ENCODE data around the gene GPR135. TPM values are rescaled to one million over a fixed set of nuclear protein-coding genes. Genes with fewer than 3 reads are reported as not detected.
A peak's percentile ranks its signal among the peaks of the same experiment; 100 is the strongest.

Gene GPR135
- total RNA-seq, 1 donor from 2014 or later = 2.0 TPM

DNA sequence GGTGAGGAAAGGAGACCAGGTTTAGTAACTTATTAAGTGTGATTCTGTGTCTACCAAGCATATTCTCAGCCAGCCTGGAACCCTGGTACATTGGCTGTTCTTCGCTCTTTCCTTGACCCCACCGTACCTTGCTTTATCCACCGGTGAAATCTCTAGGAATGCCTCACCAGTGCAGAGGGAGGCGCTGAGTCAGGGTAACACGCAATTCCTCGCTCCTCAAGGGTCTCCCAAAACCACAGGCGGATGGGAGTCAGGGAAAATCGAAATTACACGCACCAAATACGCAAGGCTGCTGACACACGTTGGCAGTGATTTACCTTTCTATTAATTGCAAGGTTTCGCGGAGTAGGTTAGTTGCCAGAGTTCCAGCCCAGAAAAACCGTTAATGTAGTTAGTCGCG, 18.2 kb upstream of the GPR135 start:
- H3K27ac Mint-ChIP-seq = peak overlapping the region; percentile 93
- no peaks in the 10 kb centered on the region for H3K9me3 Mint-ChIP-seq
- peaks cover 26% of the 10 kb centered on the region for H3K36me3 Mint-ChIP-seq (ENCODE audit: low read depth)
- intact Hi-C loops (cut with micrococcal nuclease) = loop anchor here (5.0 to 10.0 kb wide), 4 partner anchors 609 to 1499 kb away; partner anchors contain the start of genes DHRS7, PCNX4, PPM1A and SLC38A6
- DNase-seq = no peak
- peak overlapping the region; percentile 96 for H3K4me3 Mint-ChIP-seq
- H3K27me3 Mint-ChIP-seq = no peaks in the 10 kb centered on the region
- H3K4me1 Mint-ChIP-seq = peaks cover 49% of the 10 kb centered on the region

DNA sequence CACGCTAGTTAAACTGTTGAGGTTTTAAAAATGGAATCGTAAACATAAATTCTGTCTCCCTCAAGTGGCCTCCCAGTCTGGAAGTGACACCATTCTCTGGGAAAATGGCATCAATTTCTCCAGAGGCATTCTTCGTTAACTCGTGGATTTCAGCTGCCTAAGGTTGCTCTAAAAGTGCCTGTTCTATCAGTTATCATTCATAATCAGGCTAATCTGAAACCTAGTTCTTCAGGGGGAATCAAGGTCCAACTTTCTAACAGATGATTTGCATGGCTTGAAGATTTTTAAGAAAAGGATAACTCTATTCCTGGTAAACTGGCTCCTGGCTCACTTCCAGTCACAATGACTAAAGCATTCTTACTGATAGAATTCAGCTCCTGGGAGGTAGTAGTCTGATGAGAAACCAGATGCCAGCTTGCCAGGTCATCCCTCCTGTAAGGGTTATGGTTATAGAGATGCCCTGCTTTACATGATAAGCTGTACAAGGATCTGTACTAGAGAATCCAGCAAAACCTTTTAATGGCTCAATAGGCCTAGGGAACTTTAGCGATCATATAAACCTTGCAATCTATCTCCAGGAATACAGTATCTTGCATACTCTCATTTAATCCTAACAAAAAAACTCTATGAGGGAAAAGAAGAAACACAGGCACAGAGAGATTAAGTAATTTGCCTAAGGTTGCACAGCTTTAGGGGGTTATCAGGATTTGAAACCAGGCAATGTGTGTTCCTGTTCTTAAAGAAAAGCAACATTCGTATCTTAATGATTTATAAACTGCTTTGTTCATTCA, 17.6 kb upstream of the GPR135 start:
- peaks cover 21% of the 10 kb centered on the region for H3K36me3 Mint-ChIP-seq (ENCODE audit: low read depth)

DNA sequence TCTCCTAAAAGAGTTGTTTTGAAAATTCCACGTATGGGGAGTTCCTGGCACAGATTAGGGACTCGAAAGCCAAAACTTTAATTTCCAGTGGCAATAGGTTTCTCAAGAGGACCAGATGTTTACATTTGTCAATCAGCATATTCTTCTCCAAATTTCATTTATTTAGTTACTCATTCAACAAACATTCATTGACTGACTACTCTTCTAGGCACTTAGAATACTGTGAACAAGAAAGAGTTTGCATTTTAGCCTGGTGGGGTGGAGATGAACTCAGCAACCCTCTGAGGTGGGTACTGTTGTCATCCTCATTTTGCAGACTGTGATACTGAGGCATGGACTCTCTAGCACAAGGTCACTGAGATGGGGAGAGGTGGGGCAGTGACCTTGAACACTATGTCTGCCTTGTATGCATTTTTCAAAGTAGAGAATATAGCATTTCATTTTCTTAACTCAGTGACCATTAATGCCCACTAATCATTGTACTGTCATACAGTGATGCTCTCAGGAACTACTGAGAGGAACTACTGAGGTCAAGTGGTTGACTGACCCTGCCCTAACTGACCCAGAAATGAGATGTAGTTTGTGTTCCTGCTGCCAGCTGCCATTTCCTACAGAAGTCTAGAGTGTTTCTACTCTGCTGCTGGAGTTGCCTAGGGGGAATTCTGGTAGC, 16.8 kb upstream of the GPR135 start:
- intact Hi-C loops (cut with micrococcal nuclease) = loop anchor here (5.0 to 10.0 kb wide), 4 partner anchors 610 to 1500 kb away; partner anchors contain the start of genes DHRS7, PCNX4, PPM1A and SLC38A6

More for the DNA sequence above, 17.6 kb upstream of the GPR135 start:
- intact Hi-C loops (cut with micrococcal nuclease) = loop anchor here (5.0 to 10.0 kb wide), 4 partner anchors 610 to 1500 kb away; partner anchors contain the start of genes DHRS7, PCNX4, PPM1A and SLC38A6
- Mint-ChIP-seq H3K9me3 (no peaks in the 10 kb centered on the region), H3K27me3 (no peaks in the 10 kb centered on the region), H3K4me1 (peaks cover 47% of the 10 kb centered on the region), H3K27ac (peak overlapping the region; percentile 93), H3K4me3 (peak overlapping the region; percentile 96)
- DNase-seq = no peak

DNA sequence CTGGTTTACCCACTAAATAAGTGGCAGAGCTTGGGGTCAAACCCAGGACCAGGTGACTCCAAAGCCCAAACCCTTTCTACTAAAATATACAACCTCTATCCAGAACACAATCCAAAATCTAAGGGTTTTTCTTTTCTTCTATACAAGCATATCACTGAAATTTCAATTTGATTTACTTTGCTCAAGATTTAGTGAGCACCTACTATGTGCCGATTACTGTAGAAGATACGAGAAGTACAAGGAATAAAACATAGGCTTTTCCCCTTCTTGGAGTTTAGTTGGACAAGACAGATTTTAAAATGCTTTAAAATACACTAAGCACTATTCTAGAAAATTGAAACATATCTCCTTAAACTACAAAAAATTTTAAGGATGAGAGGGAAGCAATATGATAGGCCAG, 16.2 kb upstream of the GPR135 start:
- H3K27me3 Mint-ChIP-seq = no peaks in the 10 kb centered on the region
- no peak for DNase-seq
- intact Hi-C loops (cut with micrococcal nuclease) = loop anchor here (5.0 to 10.0 kb wide), 4 partner anchors 611 to 1501 kb away; partner anchors contain the start of genes DHRS7, PCNX4, PPM1A and SLC38A6
- H3K36me3 Mint-ChIP-seq (ENCODE audit: low read depth) = peaks cover 28% of the 10 kb centered on the region
- no peaks in the 10 kb centered on the region for H3K9me3 Mint-ChIP-seq
- H3K27ac Mint-ChIP-seq = no peak overlapping the region
- H3K4me1 Mint-ChIP-seq = peaks cover 49% of the 10 kb centered on the region
- H3K4me3 Mint-ChIP-seq = peak overlapping the region; percentile 51

More for the DNA sequence above, 16.8 kb upstream of the GPR135 start:
- Mint-ChIP-seq H3K4me1 (peaks cover 48% of the 10 kb centered on the region), H3K9me3 (no peaks in the 10 kb centered on the region), H3K36me3 (ENCODE audit: low read depth) (peaks cover 23% of the 10 kb centered on the region), H3K27ac (no peak overlapping the region), H3K27me3 (no peaks in the 10 kb centered on the region), H3K4me3 (peak overlapping the region; percentile 96)
- DNase-seq = no peak

DNA sequence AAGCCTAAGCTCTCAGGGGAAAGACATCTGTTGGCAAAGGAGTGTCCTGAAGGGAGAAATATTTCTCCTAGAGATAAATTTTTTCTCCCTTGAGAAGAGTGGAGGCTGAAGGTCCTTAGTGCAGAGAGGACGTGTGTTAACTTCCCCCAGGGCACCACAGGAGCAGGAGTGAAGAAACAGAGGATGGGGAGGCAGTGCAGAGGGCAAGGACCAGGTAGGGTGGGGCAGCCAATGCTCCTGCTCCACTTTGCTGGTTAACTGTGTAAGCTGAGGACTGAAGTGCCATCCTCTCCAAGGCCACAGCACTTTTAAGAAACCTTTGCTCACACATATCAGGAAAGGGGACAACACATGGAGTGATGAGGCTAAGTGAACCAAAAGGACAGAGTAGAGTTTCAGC, 15.0 kb upstream of the GPR135 start:
- no peak overlapping the region for H3K27ac Mint-ChIP-seq
- peak overlapping the region; percentile 34 for H3K4me3 Mint-ChIP-seq
- H3K4me1 Mint-ChIP-seq = peaks cover 42% of the 10 kb centered on the region
- no peaks in the 10 kb centered on the region for H3K27me3 Mint-ChIP-seq
- intact Hi-C loops (cut with micrococcal nuclease) = loop anchor here (5.0 to 10.0 kb wide), 4 partner anchors 612 to 1502 kb away; partner anchors contain the start of genes DHRS7, PCNX4, PPM1A and SLC38A6
- no peak for DNase-seq
- peaks cover 31% of the 10 kb centered on the region for H3K36me3 Mint-ChIP-seq (ENCODE audit: low read depth)
- no peaks in the 10 kb centered on the region for H3K9me3 Mint-ChIP-seq

DNA sequence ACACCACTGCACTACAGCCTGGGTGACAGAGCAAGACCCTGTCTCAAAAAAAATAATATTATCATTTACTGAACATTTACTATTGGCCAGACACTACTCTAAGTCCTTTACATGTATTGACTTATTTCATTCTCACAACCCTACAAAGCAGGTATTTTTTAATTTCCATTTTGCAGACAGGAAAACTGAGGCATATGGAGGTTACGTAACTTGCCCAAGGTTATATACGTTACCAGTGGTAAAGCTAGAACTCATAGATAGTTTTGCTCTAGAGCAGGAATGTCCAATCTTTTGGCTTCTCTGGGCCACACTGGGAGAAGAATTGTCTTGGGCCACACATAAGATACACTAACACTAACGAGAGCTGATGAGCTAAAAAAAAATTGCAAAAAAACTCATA, 13.4 kb upstream of the GPR135 start:
- Mint-ChIP-seq H3K36me3 (ENCODE audit: low read depth) (peaks cover 41% of the 10 kb centered on the region), H3K4me3 (no peak overlapping the region), H3K9me3 (no peaks in the 10 kb centered on the region), H3K4me1 (peaks cover 41% of the 10 kb centered on the region), H3K27ac (no peak overlapping the region), H3K27me3 (no peaks in the 10 kb centered on the region)
- intact Hi-C loops (cut with micrococcal nuclease) = no loop called here
- no peak for DNase-seq

DNA sequence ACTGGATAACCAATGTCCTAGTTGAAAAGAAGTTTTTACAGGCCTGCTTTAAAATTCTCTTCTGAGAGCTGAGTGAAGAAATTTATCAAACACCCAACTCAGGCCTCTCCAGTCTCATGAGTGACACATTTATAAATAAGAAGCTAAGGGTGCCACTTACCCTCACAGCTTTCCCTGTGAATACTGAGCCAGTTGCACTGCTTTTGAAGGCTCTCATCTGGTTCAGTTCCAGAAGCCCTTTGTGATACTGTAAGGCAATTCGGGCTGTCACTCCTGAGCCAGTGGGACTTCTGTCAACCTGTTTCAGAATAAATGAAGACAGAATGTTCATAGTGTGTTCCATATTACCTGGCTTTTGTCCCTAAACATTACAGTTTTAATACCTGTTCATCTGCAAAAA, 10.5 kb upstream of the GPR135 start:
- Mint-ChIP-seq H3K27me3 (no peaks in the 10 kb centered on the region), H3K27ac (no peak overlapping the region), H3K9me3 (no peaks in the 10 kb centered on the region), H3K4me3 (no peak overlapping the region), H3K4me1 (peaks cover 16% of the 10 kb centered on the region), H3K36me3 (ENCODE audit: low read depth) (peaks cover 44% of the 10 kb centered on the region)
- intact Hi-C loops (cut with micrococcal nuclease) = no loop called here
- DNase-seq = no peak

DNA sequence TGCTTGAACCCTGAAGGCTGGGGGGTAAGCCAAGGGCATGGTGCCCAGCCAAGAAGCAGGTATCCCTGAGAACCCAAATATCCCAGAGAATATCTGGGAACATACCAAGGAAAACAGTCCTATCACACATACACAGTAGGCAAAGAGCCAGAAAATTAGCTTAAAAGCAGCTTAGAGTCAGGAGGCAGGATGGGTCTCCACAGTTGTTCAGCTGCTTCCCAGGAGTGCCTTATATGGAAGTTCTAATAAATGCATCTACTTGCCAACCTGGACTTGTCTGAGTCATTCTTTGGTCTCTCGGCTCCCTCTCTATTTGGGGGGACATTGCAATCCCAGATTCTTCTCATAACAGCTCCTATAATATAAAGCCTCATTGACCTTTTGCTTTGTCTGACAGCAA, 9.0 kb upstream of the GPR135 start:
- Mint-ChIP-seq H3K27ac (no peak overlapping the region), H3K4me1 (peaks cover 6% of the 10 kb centered on the region), H3K4me3 (no peak overlapping the region), H3K9me3 (no peaks in the 10 kb centered on the region), H3K36me3 (ENCODE audit: low read depth) (peaks cover 35% of the 10 kb centered on the region), H3K27me3 (no peaks in the 10 kb centered on the region)
- DNase-seq = no peak
- intact Hi-C loops (cut with micrococcal nuclease) = no loop called here

DNA sequence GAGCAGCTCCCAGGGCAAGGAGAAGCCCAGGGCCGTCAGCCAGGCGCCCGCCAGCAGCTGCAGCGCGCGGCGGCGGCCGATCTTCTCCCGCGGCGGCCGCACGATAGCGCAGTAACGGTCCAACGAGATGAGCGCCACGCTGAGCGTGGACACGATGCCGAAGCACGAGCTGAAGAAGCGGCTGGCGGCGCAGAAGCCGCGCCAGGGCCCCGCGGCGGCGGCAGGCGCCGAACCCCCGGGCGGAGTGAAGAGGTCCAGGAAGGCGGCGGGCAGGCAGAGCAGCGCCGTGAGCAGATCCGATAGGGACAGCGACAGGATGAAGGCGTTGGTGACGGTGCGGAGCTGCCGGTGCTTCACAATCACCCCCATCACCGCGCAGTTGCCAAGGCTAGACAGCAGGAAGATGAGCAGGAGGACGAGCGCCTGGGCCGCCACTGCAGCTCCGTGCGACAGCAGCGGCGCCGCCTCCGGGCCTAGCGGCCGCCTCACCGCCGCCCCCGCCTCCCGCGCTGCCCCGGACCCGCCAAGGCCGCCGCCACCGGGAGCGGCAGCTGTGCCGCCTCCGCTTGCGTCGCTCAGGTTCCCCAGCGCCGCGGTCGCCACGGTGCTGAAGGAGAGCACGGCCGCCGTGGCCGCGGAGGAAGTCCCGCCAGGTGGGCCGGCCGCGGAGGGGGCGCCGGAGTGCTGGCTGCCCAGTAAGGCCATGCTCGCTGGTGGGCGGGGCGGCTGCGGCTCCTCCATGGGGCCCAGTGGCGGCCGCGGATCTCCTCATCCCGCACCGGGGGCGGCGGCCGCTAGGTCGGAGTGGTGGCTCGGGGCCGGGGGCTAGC, 479 bp downstream of the GPR135 start:
- peak overlapping the region; percentile 86 for H3K4me3 Mint-ChIP-seq
- H3K27me3 Mint-ChIP-seq = peaks cover 13% of the 10 kb centered on the region
- intact Hi-C loops (cut with micrococcal nuclease) = loop anchor here (1.0 kb wide), 1 partner anchor 20 kb away; the partner anchor contains the start of genes JKAMP and L3HYPDH
- peaks cover 6% of the 10 kb centered on the region for H3K4me1 Mint-ChIP-seq
- DNase-seq = peak; percentile 85
- peaks cover 2% of the 10 kb centered on the region for H3K36me3 Mint-ChIP-seq (ENCODE audit: low read depth)
- no peaks in the 10 kb centered on the region for H3K9me3 Mint-ChIP-seq
- peak overlapping the region; percentile 54 for H3K27ac Mint-ChIP-seq

DNA sequence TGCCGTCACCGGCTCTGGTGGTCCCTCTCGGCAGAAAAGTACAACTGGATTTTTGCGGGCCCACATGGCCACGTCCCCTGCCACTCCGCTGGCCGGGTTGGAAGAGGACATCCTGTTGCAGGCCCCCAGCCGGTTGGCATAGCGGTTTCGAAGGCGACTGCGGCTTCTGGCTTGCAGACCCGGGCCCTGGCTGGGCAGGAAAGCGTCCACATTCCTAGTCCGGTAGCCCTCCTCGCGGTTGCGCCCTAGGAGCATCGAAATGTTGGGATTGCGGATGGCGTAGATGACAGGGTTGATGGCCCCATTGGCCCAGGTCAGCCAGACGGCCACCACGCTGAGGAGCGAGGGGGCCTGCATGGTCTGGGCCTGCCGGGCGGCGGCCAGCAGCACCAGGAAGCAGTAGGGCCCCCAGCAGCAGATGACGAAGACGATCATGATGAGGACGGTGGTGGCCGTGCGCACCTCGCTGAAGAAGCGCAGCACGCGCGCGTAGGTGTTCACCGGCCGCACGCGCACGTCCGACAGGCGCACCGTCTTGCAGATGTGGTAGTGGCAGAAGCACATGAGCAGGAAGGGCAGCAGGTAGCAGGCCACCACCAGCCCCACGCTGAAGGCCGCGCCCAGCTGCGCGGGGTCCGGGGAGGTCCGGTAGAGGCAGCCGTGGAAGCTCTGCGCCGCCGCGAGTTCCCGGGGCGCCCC, 1.2 kb downstream of the GPR135 start:
- intact Hi-C loops (cut with micrococcal nuclease) = loop anchor here (1.0 kb wide), 1 partner anchor 20 kb away; the partner anchor contains the start of genes JKAMP and L3HYPDH
- Mint-ChIP-seq H3K36me3 (ENCODE audit: low read depth) (peaks cover 2% of the 10 kb centered on the region), H3K9me3 (no peaks in the 10 kb centered on the region), H3K4me3 (peak overlapping the region; percentile 86), H3K27me3 (peaks cover 15% of the 10 kb centered on the region), H3K4me1 (peaks cover 6% of the 10 kb centered on the region), H3K27ac (peak overlapping the region; percentile 80)
- no peak for DNase-seq

DNA sequence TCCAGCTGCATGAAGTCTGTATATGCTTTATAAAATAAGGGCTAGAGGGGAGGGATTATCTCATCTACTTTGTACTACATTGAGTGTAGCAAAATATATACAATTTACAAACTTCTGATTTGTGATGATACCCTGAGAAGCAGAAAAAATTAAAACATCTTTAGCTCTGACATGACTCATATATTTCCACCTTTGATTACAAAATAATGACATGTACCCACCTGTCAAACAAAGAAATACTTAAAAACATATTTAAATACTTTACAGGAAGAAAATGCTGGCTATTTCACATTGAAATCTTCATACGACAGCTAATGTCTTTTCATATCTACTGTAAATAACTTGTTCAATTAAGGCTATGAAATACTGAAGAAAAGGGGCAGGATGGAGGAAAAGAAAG, 3.3 kb downstream of the GPR135 start:
- no peaks in the 10 kb centered on the region for H3K9me3 Mint-ChIP-seq
- no peak overlapping the region for H3K4me3 Mint-ChIP-seq
- intact Hi-C loops (cut with micrococcal nuclease) = no loop called here

DNA sequence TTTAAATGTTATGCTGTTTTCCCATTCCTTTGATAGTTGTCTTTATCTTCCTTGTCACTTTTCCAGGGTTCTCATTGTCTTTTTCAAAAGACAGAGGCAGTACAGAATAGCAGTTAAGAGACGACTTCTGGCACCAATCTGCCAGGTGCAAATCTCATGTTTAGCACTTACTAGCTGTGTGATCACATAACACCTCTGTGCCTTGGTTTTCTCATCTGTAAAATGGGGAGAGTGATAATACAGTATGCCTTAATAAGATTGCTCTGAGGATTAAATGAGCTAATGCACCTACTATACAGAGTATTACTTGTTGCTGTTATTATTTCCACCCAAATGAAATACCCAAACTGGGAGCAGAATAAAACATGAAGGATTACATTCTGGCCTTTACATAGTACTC, 4.8 kb downstream of the GPR135 start:
- DNase-seq = no peak
- intact Hi-C loops (cut with micrococcal nuclease) = no loop called here
- Mint-ChIP-seq H3K4me1 (peaks cover 4% of the 10 kb centered on the region), H3K4me3 (no peak overlapping the region), H3K27ac (no peak overlapping the region), H3K36me3 (ENCODE audit: low read depth) (peaks cover 13% of the 10 kb centered on the region), H3K9me3 (no peaks in the 10 kb centered on the region), H3K27me3 (peaks cover 12% of the 10 kb centered on the region)

More for the DNA sequence above, 3.3 kb downstream of the GPR135 start:
- no peak for DNase-seq
- H3K27me3 Mint-ChIP-seq = peaks cover 15% of the 10 kb centered on the region
- H3K4me1 Mint-ChIP-seq = peaks cover 6% of the 10 kb centered on the region
- peaks cover 4% of the 10 kb centered on the region for H3K36me3 Mint-ChIP-seq (ENCODE audit: low read depth)
- H3K27ac Mint-ChIP-seq = no peak overlapping the region

DNA sequence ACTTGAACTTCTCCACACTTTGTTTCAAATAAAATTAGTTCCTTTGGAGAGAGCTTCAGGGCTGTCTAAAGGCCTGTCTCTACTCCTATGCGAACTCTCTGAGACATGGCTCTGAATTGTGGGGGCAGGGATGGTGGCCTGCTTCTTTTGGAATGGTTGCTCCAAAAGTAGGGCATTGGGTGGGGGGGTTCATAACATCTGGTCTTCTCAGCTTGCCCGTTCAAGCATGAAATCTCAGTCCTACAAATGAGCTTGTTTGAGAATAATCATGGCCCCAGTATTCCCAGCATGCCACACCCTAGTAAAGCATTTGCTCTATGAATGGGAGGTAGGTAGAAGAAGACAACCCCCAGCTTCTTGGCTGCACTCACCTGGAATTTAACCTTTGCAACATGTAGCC, 6.7 kb downstream of the GPR135 start:
- Mint-ChIP-seq H3K27me3 (peaks cover 11% of the 10 kb centered on the region), H3K9me3 (no peaks in the 10 kb centered on the region), H3K27ac (no peak overlapping the region), H3K4me1 (no peaks in the 10 kb centered on the region), H3K4me3 (no peak overlapping the region), H3K36me3 (ENCODE audit: low read depth) (peaks cover 13% of the 10 kb centered on the region)
- intact Hi-C loops (cut with micrococcal nuclease) = no loop called here
- no peak for DNase-seq
